Activated CD4-positive, alpha-beta T cell treated with anti-CD3 and anti-CD28 coated beads for 36 hours (primary cell): ENCODE results near the gene RAB4A. TPM values are rescaled to one million over a fixed set of nuclear protein-coding genes. Genes with fewer than 3 reads are reported as not detected.
"Not testable (repeated sequence)": the region's sequence is repeated elsewhere in the genome, so short reads cannot be mapped to it uniquely, and the experiment has no call there.

Experiments
- ATAC-seq: fragments of 200-7000 bp; cut with Tn5 transposase; one replicate; pipeline ENCODE4 v1.10.0; 2021; ENCODE audit warnings: mild to moderate bottlenecking, moderate library complexity
- CTCF ChIA-PET: fragments of 350-600 bp; sonication (Branson Sonifier 250); formaldehyde crosslinking; loops from one replicate; lab custom pipeline; 2021; ENCODE audit warnings: antibody characterized with exemption; lab: Charles Lee
- POLR2A ChIA-PET: fragments of 350-600 bp; sonication (Branson Sonifier 250); formaldehyde crosslinking; loops from one replicate; lab custom pipeline; 2021; ENCODE audit warnings: antibody characterized with exemption, inconsistent platforms; lab: Charles Lee
- DNase-seq: peaks from one replicate; pipeline ENCODE4 v3.0.0-alpha.2; 2020
- H3K27ac Mint-ChIP-seq: one replicate; pipeline ENCODE4 v1.8.0; 2021; ENCODE audit warnings: mixed read lengths
- H3K27me3 Mint-ChIP-seq: one replicate; pipeline ENCODE4 v1.8.0; 2021; ENCODE audit warnings: mixed read lengths
- H3K36me3 Mint-ChIP-seq: one replicate; pipeline ENCODE4 v1.8.0; 2021; ENCODE audit warnings: low read depth, mixed read lengths
- H3K4me1 Mint-ChIP-seq: one replicate; pipeline ENCODE4 v1.8.0; 2021; ENCODE audit warnings: mixed read lengths
- H3K4me3 Mint-ChIP-seq: one replicate; pipeline ENCODE4 v1.8.0; 2021; ENCODE audit warnings: mild to moderate bottlenecking, moderate library complexity, mixed read lengths
- H3K9me3 Mint-ChIP-seq: one replicate; pipeline ENCODE4 v1.8.0; 2021; ENCODE audit warnings: low read depth, mixed read lengths
- intact Hi-C, 2 experiments: fragments of 100-400 bp; cut with DNase I in 1 of 2; cut with micrococcal nuclease in 1 of 2; formaldehyde crosslinking; loops; one replicate each; pipeline versions ENCODE4 v1.14.2 to v1.15.1; 2022 to 2024; cut with DNase I, micrococcal nuclease
- total RNA-seq, 2 experiments: library from RNA; stranded (reverse); gene quantifications; one replicate each; pipeline ENCODE4 v1.2.3, GENCODE V29; 2021

The RAB4A gene
- total RNA-seq, 2 experiments from 2014 or later: 22.1 to 24.0 TPM

DNA sequence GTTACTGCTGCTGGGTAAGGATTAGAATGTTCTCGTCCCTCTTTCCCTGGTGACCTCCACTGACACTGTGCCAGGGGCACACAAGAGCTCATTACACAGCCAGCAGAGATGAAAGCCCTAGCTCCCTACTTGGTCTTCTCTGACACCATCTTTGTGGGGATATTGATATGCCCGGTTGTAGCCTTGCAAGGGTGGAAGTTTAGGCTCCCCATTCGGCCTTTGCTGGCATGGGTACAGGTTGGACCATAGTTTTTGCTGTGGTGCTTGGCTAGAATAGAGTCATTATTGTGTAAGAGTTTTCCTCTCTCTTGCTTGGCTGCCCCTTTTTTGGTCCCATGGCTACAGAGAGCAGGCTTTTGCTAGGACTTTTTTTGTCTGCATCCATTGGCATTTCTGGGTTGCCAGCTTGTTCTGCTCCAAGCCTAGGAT, 12.3 kb downstream of the RAB4A start:
- no peaks in the 10 kb centered on the region for H3K27me3 Mint-ChIP-seq
- H3K36me3 Mint-ChIP-seq: peaks cover 8% of the 10 kb centered on the region
- DNase-seq: no peak
- no peak overlapping the region for H3K27ac Mint-ChIP-seq
- H3K4me1 Mint-ChIP-seq: peaks cover 50% of the 10 kb centered on the region
- ChIA-PET CTCF (interaction anchor here (0.8 kb wide), 1 partner anchor 77 kb away, joined by 3 read pairs; no protein-coding TSS in a partner anchor), POLR2A (no interaction called here)
- H3K9me3 Mint-ChIP-seq: no peaks in the 10 kb centered on the region
- no peak overlapping the region for H3K4me3 Mint-ChIP-seq
- no peak for ATAC-seq
- intact Hi-C loops: no loop called here

DNA sequence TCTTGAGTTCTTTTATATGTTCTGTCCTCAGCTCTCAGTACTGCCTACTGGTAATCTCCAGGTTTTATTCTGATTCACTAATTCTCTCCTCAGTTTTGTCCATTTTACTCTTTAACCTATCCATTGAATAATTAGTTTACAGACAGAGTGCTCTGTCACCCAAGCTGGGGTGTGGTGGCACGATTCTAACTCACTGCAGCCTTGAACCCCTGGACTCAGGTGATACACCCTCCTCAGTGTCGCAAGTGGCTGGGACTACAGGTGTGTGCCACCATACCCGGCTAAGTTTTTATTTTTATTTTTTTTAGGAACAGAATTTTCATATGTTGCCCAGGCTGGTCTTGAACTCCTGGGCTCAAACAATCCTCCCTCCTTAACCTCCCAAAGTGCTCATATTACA, 14.0 kb downstream of the RAB4A start:
- H3K36me3 Mint-ChIP-seq: peaks cover 18% of the 10 kb centered on the region
- intact Hi-C loops: loop anchor here in 1 of 2 experiments (5.0 kb wide), 1 partner anchor 57 kb away; the partner anchor contains the start of gene CCSAP
- no peaks in the 10 kb centered on the region for H3K27me3 Mint-ChIP-seq
- no peak overlapping the region for H3K4me3 Mint-ChIP-seq
- H3K9me3 Mint-ChIP-seq: no peaks in the 10 kb centered on the region
- H3K27ac Mint-ChIP-seq: no peak overlapping the region
- CTCF ChIA-PET: interaction anchor here (1.6 kb wide), 1 partner anchor 26 kb away, joined by 5 read pairs; no protein-coding TSS in a partner anchor
- peaks cover 49% of the 10 kb centered on the region for H3K4me1 Mint-ChIP-seq
- ATAC-seq: no peak
- DNase-seq: no peak
- POLR2A ChIA-PET: interaction anchor here (0.7 kb wide), 1 partner anchor 38 kb away, joined by 3 read pairs; no protein-coding TSS in a partner anchor

DNA sequence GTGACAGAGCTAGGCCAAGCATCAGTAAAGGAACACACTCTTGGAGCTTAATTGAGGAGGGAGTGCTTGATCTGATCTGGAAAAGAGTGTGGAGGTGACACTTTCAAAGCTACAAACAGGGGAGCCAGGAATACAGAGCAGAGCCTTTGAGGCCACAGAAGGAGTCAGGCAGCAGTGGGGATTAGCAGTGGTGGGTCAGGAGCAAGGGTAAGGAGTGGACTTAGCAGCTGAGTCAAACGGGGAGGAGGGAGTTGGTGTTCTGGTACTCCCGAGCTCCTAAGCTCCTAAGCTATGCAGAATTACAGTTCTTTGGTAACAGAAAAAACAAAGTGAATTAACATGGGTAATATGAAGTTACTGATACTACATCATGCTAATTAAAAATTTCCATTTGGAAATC, 14.5 kb downstream of the RAB4A start:
- no peaks in the 10 kb centered on the region for H3K27me3 Mint-ChIP-seq
- H3K36me3 Mint-ChIP-seq: peaks cover 22% of the 10 kb centered on the region
- H3K4me1 Mint-ChIP-seq: peaks cover 44% of the 10 kb centered on the region
- no peak overlapping the region for H3K27ac Mint-ChIP-seq
- ATAC-seq: no peak
- ChIA-PET CTCF (interaction anchor here (1.6 kb wide), 1 partner anchor 27 kb away, joined by 5 read pairs; no protein-coding TSS in a partner anchor), POLR2A (interaction anchor here (0.7 kb wide), 1 partner anchor 38 kb away, joined by 3 read pairs; no protein-coding TSS in a partner anchor)
- intact Hi-C loops: loop anchor here in 1 of 2 experiments (5.0 kb wide), 1 partner anchor 57 kb away; the partner anchor contains the start of gene CCSAP
- H3K9me3 Mint-ChIP-seq: no peaks in the 10 kb centered on the region
- H3K4me3 Mint-ChIP-seq: no peak overlapping the region
- no peak for DNase-seq

DNA sequence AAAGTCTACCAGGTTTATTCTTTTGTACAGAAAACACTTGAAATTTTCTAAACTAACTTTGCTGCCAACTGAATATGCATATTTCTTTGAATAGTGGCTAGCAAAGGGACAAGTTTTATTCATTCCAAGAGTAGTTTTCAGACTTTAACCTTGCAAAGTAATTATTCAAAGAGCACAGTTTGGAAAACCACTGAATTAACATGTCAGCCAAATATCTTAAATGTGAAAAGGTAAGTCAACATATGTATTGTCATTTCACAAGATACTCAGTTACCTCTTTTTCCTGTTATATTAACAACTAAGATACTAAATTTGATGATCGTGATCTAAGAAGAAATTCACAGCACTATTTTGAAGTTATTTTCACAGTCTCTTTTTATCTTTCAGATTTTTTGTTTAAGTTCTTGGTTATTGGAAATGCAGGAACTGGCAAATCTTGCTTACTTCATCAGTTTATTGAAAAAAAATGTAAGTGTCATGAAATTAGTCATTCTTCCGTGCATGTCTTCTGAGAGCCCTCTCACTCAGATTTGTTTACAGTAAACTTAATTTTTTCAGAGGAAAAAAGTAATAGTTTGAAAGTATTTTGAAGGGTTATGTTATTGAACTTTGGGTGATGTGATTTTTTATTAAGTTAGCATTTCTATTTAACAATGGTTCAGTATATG, 15.3 kb downstream of the RAB4A start:
- POLR2A ChIA-PET: no interaction called here
- peak; percentile 42 for ATAC-seq
- Mint-ChIP-seq H3K36me3 (peaks cover 30% of the 10 kb centered on the region), H3K9me3 (no peaks in the 10 kb centered on the region), H3K27me3 (no peaks in the 10 kb centered on the region), H3K4me3 (no peak overlapping the region), H3K27ac (no peak overlapping the region), H3K4me1 (peaks cover 36% of the 10 kb centered on the region)
- DNase-seq: no peak
- intact Hi-C loops: loop anchor here (1.0 to 5.0 kb wide), 2 partner anchors 56 to 155 kb away; partner anchors contain the start of gene CCSAP (in 1 of the 2)
- CTCF ChIA-PET: no interaction called here

DNA sequence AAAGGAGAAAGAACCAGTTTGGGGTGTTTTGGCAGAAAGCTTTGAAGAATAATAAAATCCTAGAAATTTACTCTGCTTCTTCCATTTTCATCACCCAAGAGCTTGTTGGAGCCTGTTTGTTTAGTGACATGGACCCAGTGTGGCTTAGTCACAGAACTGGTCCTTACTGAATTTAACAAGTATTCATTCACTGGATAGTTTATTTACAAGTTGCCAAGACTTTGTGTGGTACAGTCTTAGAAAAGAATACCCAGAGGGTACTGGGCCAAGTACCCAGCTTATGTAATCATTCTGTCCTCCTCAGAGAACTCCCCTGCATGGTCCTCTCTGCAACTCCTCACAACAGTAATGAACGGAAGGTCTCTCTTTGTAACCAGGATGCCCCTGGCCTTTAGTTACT, 16.4 kb downstream of the RAB4A start:
- Mint-ChIP-seq H3K27ac (no peak overlapping the region), H3K9me3 (no peaks in the 10 kb centered on the region), H3K36me3 (peaks cover 28% of the 10 kb centered on the region), H3K4me3 (no peak overlapping the region), H3K4me1 (peaks cover 29% of the 10 kb centered on the region), H3K27me3 (no peaks in the 10 kb centered on the region)
- intact Hi-C loops: loop anchor here in 1 of 2 experiments (5.0 kb wide), 1 partner anchor 55 kb away; the partner anchor contains the start of gene CCSAP
- POLR2A ChIA-PET: no interaction called here
- CTCF ChIA-PET: interaction anchor here (0.6 kb wide), 1 partner anchor 22 kb away, joined by 4 read pairs; no protein-coding TSS in a partner anchor
- DNase-seq (no peak), ATAC-seq (no peak)

DNA sequence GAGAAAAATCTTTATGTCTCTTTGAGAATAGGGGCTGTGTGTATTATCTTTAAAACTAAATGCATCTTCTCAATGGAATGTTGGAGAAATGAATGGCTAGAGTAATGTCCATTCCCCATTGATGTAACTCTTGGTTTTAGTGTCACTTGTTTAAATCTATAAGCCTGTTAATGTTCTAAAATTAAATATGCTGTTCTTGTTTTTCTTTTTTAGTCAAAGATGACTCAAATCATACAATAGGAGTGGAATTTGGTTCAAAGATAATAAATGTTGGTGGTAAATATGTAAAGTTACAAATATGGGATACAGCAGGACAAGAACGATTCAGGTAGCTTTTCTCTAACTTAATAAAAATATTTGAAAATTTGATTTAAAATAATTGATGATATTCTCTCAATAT, 17.6 kb downstream of the RAB4A start:
- H3K36me3 Mint-ChIP-seq: peaks cover 22% of the 10 kb centered on the region
- intact Hi-C loops: loop anchor here in 1 of 2 experiments (5.0 kb wide), 1 partner anchor 54 kb away; the partner anchor contains the start of gene CCSAP

DNA sequence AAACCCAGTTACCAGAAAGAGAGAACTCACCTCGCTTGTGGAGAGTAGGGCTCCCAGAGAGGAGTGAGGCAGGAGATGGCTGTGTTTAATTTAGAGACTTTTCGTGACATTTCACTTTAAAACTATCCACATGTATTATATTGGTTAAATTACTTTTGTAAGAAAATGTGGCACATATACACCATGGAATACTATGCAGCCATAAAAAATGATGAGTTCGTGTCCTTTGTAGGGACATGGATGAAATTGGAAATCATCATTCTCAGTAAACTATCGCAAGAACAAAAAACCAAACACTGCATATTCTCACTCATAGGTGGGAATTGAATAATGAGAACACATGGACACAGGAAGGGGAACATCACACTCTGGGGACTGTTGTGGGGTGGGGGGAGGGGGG, 20.8 kb downstream of the RAB4A start:
- H3K4me1 Mint-ChIP-seq, POLR2A ChIA-PET, H3K27ac Mint-ChIP-seq, H3K27me3 Mint-ChIP-seq, intact Hi-C loops, H3K9me3 Mint-ChIP-seq, CTCF ChIA-PET, ATAC-seq, H3K4me3 Mint-ChIP-seq, DNase-seq: not testable (repeated sequence)
- peaks cover 27% of the 10 kb centered on the region for H3K36me3 Mint-ChIP-seq

More for the DNA sequence above, 17.6 kb downstream of the RAB4A start:
- peaks cover 20% of the 10 kb centered on the region for H3K4me1 Mint-ChIP-seq
- DNase-seq (no peak), ATAC-seq (no peak)
- H3K4me3 Mint-ChIP-seq: no peak overlapping the region
- no peak overlapping the region for H3K27ac Mint-ChIP-seq
- ChIA-PET POLR2A (no interaction called here), CTCF (no interaction called here)
- H3K27me3 Mint-ChIP-seq: no peaks in the 10 kb centered on the region
- no peaks in the 10 kb centered on the region for H3K9me3 Mint-ChIP-seq

DNA sequence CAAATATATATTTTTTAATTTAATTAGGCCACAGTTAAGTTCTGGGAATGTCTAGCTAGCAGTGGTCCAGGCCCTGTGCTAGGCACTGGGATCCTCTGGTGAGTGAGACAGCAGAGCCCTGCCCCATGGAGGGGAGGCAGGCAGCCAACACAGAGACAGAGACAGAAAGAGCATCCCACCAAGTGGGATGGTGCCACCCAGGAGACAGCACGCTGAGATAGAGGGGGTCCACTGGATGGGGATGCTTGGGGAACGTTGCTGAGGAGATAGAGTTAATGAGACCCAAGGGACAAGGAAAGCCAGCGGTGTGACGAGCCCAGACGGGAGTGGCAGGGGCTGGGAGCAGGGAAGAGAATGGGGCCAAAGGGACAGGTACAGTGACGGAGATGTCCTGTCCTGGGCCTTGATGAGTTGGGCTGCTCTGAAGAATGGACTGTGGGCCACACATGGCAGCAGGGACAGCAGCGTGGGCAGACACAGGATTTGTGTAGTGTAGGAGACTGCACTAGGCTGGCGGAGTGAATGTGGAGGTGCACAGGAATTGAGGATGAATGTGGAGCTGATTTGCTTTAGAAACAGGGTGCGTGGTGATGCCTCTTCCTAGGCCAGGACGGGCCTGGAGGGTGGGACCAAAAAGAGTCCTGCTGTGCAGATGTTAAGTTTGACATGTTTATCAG, 22.8 kb downstream of the RAB4A start:
- DNase-seq (no peak), ATAC-seq (no peak)
- Mint-ChIP-seq H3K27me3 (no peaks in the 10 kb centered on the region), H3K9me3 (no peaks in the 10 kb centered on the region), H3K27ac (no peak overlapping the region), H3K4me3 (no peak overlapping the region), H3K4me1 (no peaks in the 10 kb centered on the region), H3K36me3 (peaks cover 27% of the 10 kb centered on the region)
- ChIA-PET POLR2A (no interaction called here), CTCF (no interaction called here)
- intact Hi-C loops: no loop called here

DNA sequence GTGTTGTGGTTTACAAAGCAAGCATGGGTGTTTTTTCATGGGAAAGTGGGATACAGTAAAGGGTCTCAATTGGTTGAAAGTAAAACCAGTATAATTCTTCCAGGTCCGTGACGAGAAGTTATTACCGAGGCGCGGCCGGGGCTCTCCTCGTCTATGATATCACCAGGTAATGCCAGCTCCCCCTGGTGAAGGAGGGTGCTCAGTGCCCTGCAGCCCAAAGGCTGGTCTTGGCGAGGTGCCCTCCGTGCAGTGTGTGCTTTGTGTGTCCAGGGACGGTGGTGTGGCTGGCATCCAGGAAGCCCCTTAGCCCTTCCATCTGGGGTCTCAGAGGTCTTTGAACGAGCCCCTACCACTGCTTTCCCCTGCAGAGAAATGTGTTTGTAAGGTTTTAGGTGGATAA, 24.8 kb downstream of the RAB4A start:
- no peaks in the 10 kb centered on the region for H3K9me3 Mint-ChIP-seq
- no peak overlapping the region for H3K4me3 Mint-ChIP-seq
- no peaks in the 10 kb centered on the region for H3K27me3 Mint-ChIP-seq
- DNase-seq: no peak
- ChIA-PET CTCF (no interaction called here), POLR2A (no interaction called here)
- no peaks in the 10 kb centered on the region for H3K4me1 Mint-ChIP-seq
- peaks cover 22% of the 10 kb centered on the region for H3K36me3 Mint-ChIP-seq
- no peak overlapping the region for H3K27ac Mint-ChIP-seq
- ATAC-seq: no peak
- intact Hi-C loops: no loop called here

DNA sequence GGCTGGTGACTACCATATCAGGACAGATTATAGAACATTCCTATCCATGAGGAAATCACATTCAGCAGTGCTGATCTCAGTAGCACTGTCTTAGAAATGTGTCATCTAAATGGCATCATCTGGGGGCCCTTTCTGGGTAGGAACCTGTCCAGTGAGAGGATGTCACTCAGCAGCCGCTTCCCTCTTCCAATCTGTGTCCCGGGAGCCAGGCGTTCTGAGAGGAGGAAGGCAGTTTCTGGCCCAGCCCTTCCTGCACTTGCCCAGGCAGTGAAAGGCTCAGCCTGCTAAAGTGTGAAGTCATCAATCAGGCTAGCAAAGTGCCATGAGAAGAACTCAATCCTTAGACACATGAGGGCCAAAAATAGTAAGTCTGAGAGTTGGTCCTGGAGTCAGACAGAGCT, 25.6 kb downstream of the RAB4A start:
- CTCF ChIA-PET: interaction anchor here (0.6 kb wide), 1 partner anchor 235 kb away, joined by 4 read pairs; no protein-coding TSS in a partner anchor

DNA sequence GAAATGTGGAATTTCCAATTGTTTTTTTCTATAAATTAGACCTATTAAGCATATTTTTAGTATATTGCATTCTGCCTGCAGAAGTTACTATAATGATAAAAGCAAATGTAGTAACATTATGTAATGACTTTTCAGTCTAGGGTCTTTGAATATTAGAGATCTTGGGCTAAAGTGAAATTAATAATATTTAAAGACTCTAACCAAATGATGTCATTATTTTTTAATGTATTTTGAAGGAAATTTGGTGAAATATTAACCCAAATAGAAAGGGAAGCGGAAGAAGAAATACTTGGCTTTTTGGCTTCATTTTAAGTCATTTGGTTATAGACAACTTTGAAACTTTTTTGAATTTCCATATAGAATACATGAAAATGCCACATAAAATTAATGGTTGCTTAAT, 26.8 kb downstream of the RAB4A start:
- H3K4me1 Mint-ChIP-seq: no peaks in the 10 kb centered on the region
- peaks cover 21% of the 10 kb centered on the region for H3K36me3 Mint-ChIP-seq
- DNase-seq: no peak
- H3K9me3 Mint-ChIP-seq: no peaks in the 10 kb centered on the region
- intact Hi-C loops: no loop called here
- ChIA-PET CTCF (no interaction called here), POLR2A (no interaction called here)
- no peak for ATAC-seq
- no peaks in the 10 kb centered on the region for H3K27me3 Mint-ChIP-seq
- H3K27ac Mint-ChIP-seq: no peak overlapping the region
- H3K4me3 Mint-ChIP-seq: no peak overlapping the region

More for the DNA sequence above, 25.6 kb downstream of the RAB4A start:
- Mint-ChIP-seq H3K9me3 (no peaks in the 10 kb centered on the region), H3K36me3 (peaks cover 21% of the 10 kb centered on the region), H3K27ac (no peak overlapping the region), H3K4me1 (no peaks in the 10 kb centered on the region), H3K27me3 (no peaks in the 10 kb centered on the region), H3K4me3 (no peak overlapping the region)
- POLR2A ChIA-PET: no interaction called here
- ATAC-seq (no peak), DNase-seq (no peak)
- intact Hi-C loops: no loop called here
